Osteoblast (primary cell): Measurements from ENCODE around the gene CEP68. TPM values are rescaled to one million over a fixed set of nuclear protein-coding genes. Genes with fewer than 3 reads are reported as not detected.

Experiments
- DNase-seq: peaks from one replicate; pipeline ENCODE4 v3.0.0; 2011; ENCODE audit warnings: low spot score, mixed read lengths; ENCODE audit not compliant: insufficient read length; ENCODE audit errors: missing footprints
- H2AFZ ChIP-seq: 2 replicates; pipeline ENCODE4 v1.6.0; 2011; ENCODE audit warnings: mild to moderate bottlenecking, low read length
- H3K27ac ChIP-seq: 2 replicates; pipeline ENCODE4 v1.5.1; 2011; ENCODE audit warnings: mild to moderate bottlenecking, low read depth, low read length, moderate library complexity
- H3K27me3 ChIP-seq: 2 replicates; pipeline ENCODE4 v1.6.0; 2012; ENCODE audit warnings: mild to moderate bottlenecking, control low read depth, inconsistent platforms, low read length, moderate library complexity; ENCODE audit not compliant: insufficient read depth
- H3K36me3 ChIP-seq: 2 replicates; pipeline ENCODE4 v1.5.1; 2011; ENCODE audit warnings: mild to moderate bottlenecking, low read length, control low read depth, moderate library complexity; ENCODE audit not compliant: insufficient read depth
- H3K4me1 ChIP-seq: 2 replicates; pipeline ENCODE4 v1.5.1; 2011; ENCODE audit warnings: mild to moderate bottlenecking, low read length, control low read depth, moderate library complexity; ENCODE audit not compliant: insufficient read depth
- H3K4me2 ChIP-seq: 2 replicates; pipeline ENCODE4 v1.6.0; 2011; ENCODE audit warnings: mild to moderate bottlenecking, low read length; ENCODE audit not compliant: insufficient read depth
- H3K4me3 ChIP-seq: fragments of 200-600 bp; sonication (generic); 3 replicates; pipeline ENCODE4 v1.5.1; 2012; ENCODE audit warnings: mild to moderate bottlenecking, low read length, inconsistent platforms; ENCODE audit not compliant: insufficient read depth
- H3K79me2 ChIP-seq: 2 replicates; pipeline ENCODE4 v1.6.0; 2012; ENCODE audit warnings: mild to moderate bottlenecking, low read length, control low read depth, inconsistent platforms; ENCODE audit not compliant: insufficient read depth
- H3K9me3 ChIP-seq: 2 replicates; pipeline ENCODE4 v1.5.1; 2011; ENCODE audit warnings: low read depth, low read length, control low read depth
- H4K20me1 ChIP-seq: 2 replicates; pipeline ENCODE4 v1.6.0; 2012; ENCODE audit warnings: mild to moderate bottlenecking, low read length, control low read depth; ENCODE audit not compliant: insufficient read depth
- total RNA-seq: library from RNA; depleted of rRNA; stranded (reverse); fragments of >200 nt; gene quantifications from 2 replicates; pipeline ENCODE4 v1.2.3, GENCODE V29; 2012
- TF ChIP-seq, protein P1 (sequence below): IDR thresholded peaks from 2 replicates; pipeline ENCODE4 v1.5.1; 2011; ENCODE audit warnings: mild to moderate bottlenecking, low read depth, low read length, moderate library complexity; ENCODE audit errors: extremely low read depth

The CEP68 gene
- total RNA-seq, 1 donor, result 14.5 TPM

DNA sequence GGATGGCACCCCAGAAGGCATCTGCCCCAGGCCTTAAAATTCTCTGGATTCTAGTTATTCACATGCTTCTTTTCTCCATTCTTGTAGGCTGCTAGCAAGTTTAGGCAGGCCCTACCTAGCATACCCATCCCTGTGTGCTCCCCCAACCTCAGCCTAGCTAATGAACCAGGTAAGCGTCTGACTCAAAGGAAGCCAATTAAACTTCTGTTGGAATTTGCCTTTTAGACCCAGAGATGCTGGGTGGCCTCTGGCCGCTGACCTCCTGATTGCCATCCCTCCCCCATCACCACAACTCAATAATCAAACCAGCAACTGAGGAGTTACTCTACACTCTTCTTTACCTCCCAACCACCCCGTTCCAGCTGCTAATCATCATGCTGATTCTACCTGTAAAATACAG, 19.0 kb upstream of the CEP68 start:
- Histone ChIP-seq H3K4me3 (no peak overlapping the region), H3K36me3 (no peaks in the 10 kb centered on the region), H3K4me2 (no peak overlapping the region), H2AFZ (no peak overlapping the region), H3K27ac (no peak overlapping the region), H3K27me3 (no peaks in the 10 kb centered on the region), H3K4me1 (peaks cover 8% of the 10 kb centered on the region), H4K20me1 (no peaks in the 10 kb centered on the region), H3K79me2 (no peaks in the 10 kb centered on the region), H3K9me3 (no peaks in the 10 kb centered on the region)
- no peak for DNase-seq
- TF ChIP-seq, protein P1, sequence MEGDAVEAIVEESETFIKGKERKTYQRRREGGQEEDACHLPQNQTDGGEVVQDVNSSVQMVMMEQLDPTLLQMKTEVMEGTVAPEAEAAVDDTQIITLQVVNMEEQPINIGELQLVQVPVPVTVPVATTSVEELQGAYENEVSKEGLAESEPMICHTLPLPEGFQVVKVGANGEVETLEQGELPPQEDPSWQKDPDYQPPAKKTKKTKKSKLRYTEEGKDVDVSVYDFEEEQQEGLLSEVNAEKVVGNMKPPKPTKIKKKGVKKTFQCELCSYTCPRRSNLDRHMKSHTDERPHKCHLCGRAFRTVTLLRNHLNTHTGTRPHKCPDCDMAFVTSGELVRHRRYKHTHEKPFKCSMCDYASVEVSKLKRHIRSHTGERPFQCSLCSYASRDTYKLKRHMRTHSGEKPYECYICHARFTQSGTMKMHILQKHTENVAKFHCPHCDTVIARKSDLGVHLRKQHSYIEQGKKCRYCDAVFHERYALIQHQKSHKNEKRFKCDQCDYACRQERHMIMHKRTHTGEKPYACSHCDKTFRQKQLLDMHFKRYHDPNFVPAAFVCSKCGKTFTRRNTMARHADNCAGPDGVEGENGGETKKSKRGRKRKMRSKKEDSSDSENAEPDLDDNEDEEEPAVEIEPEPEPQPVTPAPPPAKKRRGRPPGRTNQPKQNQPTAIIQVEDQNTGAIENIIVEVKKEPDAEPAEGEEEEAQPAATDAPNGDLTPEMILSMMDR, result no peak

DNA sequence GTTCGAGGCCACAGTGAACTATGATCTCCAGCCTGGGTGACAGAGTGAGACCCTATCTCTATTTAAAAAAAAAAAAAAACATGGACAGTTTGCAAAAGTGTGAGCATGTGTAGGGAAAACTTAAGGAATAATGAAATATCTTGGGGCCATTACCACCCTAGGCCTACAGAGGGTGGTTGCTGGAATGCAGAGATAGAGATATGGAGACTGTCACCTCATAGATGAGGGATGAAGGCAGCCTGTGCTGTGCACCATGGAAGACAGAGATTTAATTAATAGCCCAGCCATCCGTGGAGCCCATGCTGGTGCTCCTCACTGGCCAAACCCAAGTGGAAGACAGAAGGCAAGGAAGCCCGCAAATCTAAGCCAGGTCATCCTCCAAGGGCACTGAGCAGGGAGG, 16.6 kb upstream of the CEP68 start:
- H3K27ac ChIP-seq, result no peak overlapping the region
- H3K27me3 ChIP-seq, result no peaks in the 10 kb centered on the region
- DNase-seq, result no peak
- H3K4me3 ChIP-seq, result no peak overlapping the region
- H4K20me1 ChIP-seq, result no peaks in the 10 kb centered on the region
- peaks cover 5% of the 10 kb centered on the region for H3K4me1 ChIP-seq
- TF ChIP-seq, protein P1, result no peak
- H3K36me3 ChIP-seq, result no peaks in the 10 kb centered on the region
- H3K9me3 ChIP-seq, result peaks cover 3% of the 10 kb centered on the region
- no peak overlapping the region for H2AFZ ChIP-seq
- no peak overlapping the region for H3K4me2 ChIP-seq
- H3K79me2 ChIP-seq, result no peaks in the 10 kb centered on the region

DNA sequence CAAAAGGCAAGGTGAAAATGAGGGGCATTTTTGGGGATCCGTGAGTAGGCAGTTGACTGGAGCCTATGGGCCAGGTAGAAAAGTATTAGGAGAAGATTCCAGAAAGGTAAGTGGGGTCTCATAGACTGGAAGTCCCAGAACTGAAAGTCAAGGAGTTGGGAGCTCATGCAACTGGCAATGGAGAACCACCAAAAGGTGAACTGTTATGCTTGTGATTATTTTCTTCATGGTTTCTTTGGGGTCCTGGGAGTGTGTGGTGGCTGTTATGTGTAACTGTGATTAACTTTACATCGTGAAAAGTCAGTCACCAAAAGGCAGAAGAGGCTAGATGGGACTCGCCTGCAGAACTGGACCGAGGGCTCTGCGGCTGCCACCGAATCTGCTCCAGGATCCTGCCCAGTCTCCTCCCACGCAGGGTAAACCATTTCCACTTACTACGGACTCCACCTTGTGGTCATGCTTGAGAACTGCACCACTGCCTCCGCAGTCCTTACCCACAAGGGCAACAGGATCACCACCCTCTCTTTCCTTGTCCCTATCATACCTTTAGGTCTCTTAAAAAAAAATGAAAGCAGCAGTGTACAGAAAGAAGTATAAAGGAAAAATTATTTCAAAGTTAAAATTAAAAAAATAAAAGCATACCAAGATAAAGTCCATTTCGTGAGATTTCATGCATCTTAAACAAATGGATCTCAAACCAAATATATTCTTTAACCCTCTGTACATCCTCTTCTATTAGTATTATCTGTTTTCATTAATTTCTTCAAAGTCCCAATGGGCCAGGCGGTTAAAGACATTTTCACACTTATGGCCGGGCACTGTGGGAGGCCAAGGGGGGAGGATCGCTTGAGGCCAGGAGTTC, 15.6 kb upstream of the CEP68 start:
- Histone ChIP-seq H3K27ac (no peak overlapping the region), H4K20me1 (no peaks in the 10 kb centered on the region), H3K36me3 (no peaks in the 10 kb centered on the region), H3K4me2 (peak overlapping the region; percentile 77), H2AFZ (peak overlapping the region; percentile 53), H3K79me2 (no peaks in the 10 kb centered on the region), H3K4me1 (peaks cover 10% of the 10 kb centered on the region), H3K9me3 (peaks cover 3% of the 10 kb centered on the region), H3K27me3 (no peaks in the 10 kb centered on the region), H3K4me3 (peak overlapping the region; percentile 56)
- DNase-seq, result peak; percentile 94
- TF ChIP-seq, protein P1, result peak; percentile 94

DNA sequence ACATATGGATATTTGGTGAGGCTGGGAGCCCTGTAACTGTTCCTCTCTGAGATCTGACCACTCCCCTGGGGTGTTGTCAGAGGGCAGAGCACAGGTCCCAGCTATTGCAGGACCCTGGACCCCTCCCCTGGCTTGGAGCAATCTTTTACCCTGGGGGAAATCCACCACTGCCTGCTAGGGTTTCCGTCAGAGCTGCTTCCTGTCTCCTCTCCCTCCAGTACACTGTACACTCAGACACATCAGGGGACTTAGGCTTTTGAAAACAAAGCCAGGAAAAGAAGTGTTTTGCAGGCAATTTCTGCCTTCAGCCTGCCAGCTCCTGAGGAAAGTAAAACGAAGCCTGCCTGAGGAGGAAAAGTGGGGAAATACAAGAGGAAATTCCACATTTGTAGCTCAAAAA, 13.2 kb upstream of the CEP68 start:
- Histone ChIP-seq H2AFZ (no peak overlapping the region), H3K27me3 (no peaks in the 10 kb centered on the region), H3K36me3 (no peaks in the 10 kb centered on the region), H3K4me3 (no peak overlapping the region), H3K4me2 (no peak overlapping the region), H3K9me3 (peaks cover 3% of the 10 kb centered on the region), H3K27ac (no peak overlapping the region), H4K20me1 (no peaks in the 10 kb centered on the region), H3K4me1 (peaks cover 16% of the 10 kb centered on the region), H3K79me2 (no peaks in the 10 kb centered on the region)
- TF ChIP-seq, protein P1, result no peak
- DNase-seq, result no peak
